HuH-7 (cell line): ENCODE data around the gene MDM2.

Experiments
- DNase-seq: peaks from one replicate; pipeline ENCODE4 v3.0.0; 2011; ENCODE audit warnings: low spot score

MDM2 gene

GRCh38 chr12:68878846-68879245, 70.9 kb downstream of the MDM2 start:
- no peak for DNase-seq

- DNase-seq, result no peak
Observed at GRCh38 chr12:68880660-68881325, 72.8 kb downstream of the MDM2 start.

DNA sequence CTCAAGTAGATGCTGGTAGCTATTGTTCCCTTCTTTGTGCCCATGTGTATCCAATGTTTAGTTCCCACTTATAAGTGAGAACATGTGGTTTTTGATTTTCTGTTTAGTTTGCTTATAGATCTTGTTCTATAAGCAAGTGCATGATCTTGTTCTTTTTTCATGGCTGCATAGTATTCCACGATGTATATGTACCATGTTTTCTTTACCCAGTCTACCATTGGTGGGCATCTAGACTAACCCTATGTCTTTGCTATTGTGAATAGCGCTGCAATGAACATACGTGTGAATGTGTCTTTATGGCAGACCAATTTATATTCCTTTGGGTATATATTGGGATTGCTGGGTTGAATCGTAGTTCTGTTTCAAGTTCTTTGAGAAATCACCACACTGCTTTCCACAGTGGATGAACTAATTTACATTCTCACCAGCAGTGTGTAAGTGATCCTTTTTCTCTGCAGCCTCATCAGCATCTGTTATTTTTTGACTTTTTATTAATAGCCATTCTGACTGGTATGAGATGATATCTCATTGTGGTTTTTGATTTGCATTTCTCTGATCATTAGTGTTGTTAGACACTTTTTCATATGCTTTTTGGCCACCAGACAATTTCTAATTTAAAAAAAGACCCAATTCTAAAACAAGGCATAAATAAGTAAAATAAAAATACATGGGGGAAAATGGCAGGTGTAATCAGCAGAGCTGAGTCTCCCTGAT, 74.4 kb downstream of the MDM2 start:
- DNase-seq, result no peak

GRCh38 chr12:68883151-68883550, 75.2 kb downstream of the MDM2 start:
- DNase-seq, result no peak

- no peak for DNase-seq
Observed at GRCh38 chr12:68884251-68884650, 76.3 kb downstream of the MDM2 start.

DNA sequence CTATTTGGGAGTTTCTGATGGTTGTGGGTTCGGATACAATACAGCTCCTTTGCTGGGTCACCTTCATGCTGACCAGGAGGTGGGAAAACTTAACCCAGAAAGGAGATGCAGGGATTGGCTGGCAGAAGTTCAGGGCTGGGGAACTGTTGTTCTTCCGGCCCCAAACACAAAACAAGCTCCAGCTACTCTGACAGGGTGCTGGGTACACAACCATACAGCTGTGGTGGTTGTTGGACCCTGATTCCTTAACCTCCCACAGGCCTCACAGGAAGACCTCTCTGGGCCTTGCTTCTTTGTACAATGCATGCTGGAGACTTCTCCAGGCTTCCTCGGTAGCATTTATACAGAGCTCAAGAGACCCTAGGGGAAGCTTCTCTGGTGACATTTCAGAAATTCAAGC, 77.4 kb downstream of the MDM2 start:
- DNase-seq, result no peak

DNA sequence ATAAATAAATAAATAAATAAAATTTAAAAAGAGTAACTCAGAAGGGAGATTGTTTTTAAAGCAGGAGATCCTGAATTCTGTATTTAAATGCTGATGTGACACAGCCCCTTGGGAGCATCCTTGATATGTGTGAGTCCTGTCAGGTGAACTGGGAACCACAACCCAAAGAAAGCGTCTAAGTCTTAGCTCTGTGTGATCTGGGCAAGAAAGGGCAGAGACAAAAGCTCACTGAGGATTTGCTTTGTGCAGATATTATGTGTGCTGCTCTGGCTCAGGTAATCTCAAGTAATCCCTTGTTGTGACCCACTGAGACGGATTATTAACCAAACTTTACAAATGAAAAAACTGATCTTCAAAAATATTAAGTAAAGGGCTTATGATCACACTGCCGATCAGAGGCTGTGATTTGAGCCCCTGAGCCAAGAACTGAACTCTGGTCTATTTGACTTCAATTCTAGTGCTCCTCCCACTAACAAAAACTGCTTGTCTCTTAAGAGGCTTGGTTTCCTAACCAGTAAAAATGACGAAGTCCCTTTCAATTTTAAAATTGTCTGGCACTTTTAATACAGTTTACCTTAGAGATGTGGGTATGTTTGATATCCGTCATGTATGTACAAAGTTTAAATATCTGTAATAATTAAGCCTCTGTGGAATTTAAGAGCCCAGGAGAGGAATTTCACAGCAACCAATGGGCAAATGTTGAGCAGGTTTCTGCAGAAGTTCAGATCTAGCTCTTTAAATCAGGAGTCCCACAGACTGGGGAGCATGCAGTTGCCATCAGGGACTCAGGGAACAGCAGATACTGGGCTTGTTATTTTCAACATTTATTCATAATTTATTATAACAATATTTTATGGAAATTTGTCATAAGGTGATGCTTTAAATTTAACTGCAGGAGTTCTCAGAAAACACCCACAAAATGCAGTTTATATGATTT, 78.9 kb downstream of the MDM2 start:
- DNase-seq, result no peak

DNA sequence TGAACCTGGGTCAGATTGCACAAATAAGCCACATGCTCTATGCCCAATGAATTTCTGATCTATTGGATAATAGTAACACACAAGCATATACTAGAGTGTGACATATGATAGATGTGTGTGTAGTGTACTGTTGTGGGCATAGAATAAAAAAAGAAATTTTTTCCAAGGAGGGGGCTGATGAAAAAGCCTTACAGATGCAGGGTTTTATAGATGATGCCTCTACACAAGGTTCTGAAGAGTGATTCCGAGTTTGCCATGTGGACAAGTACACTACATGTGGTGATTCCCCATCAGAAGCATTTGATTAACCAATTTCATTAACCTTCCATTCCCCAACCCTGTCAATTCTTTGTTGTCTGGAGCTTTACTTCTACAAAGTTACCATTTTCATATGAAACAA, 79.7 kb downstream of the MDM2 start:
- DNase-seq, result no peak

GRCh38 chr12:68888243-68888642, 80.3 kb downstream of the MDM2 start:
- no peak for DNase-seq

- no peak for DNase-seq
Observed at GRCh38 chr12:68890701-68891113, 82.7 kb downstream of the MDM2 start.

DNA sequence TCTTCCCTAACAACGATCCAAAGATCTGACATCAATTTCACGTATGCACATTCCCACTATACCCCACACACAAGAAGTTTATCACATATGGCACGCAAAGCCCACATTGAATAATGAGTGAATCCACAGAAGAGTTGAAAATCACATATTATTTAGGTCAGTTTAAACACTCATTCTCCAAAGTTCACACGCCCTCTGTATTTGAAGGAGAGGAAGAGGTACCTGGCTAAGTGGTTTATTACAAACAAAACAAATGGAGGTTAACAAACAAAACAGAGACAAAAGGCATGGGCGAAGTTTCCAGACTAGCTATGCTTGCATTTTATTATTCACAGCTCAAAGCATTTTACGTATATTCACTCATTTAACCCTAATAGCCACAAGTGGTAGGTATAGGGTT, 83.2 kb downstream of the MDM2 start:
- no peak for DNase-seq

DNA sequence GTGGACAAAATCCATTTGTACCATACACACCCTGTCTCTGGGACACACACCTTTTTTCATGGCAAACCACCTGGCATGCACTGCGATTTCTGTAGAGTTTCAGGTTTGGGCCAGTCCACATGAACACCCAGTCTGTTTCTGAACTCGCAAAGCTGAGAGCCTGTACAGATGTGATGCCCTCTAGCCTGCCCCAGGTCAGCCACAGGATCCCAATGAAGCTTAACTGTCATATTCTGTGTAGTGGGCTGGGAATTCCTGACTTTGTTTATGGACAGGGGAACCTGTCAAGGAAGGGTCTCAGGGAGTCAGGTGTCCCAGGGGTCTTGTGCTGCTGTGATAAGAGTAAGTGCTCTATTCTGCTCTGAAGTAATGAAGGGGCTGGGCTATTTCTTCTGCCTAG, 85.2 kb downstream of the MDM2 start:
- DNase-seq, result no peak

- no peak for DNase-seq
Observed at GRCh38 chr12:68893741-68894140, 85.8 kb downstream of the MDM2 start.

GRCh38 chr12:68894276-68894855, 86.4 kb downstream of the MDM2 start:
- no peak for DNase-seq

GRCh38 chr12:68896881-68897540, 89.0 kb downstream of the MDM2 start:
- DNase-seq, result no peak

DNA sequence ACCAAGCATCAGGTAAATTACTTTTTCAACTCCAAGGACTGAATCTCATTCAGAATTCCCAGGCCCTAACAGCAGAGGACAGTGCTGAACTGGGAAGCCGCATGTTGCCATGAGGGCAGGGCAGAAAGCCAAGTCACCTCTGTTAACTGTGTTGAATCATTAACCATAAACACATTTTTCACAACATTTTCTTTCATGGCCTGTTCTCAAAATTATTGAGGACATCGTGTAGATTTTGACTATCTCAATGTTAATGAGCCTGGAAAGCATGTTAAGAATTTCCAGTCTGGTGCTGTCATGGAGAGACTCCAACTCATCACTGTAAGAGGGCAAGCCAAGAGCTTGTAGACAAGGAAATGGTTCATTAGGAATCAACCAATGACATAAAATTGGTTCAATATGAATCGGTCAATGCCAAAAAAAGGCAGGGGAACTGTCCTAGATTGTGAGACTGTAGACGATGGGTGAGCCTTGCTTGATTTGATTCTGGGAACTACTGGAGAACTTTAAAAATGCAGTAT, 91.3 kb downstream of the MDM2 start:
- peak; percentile 36 for DNase-seq

GRCh38 chr12:68900241-68900640, 92.3 kb downstream of the MDM2 start:
- DNase-seq, result no peak
